Stimulated activated CD4-positive, alpha-beta T cell treated with anti-CD3 and anti-CD28 coated beads, TNF-alpha, amount 100 ng/mL, for 24 hours (primary cell): ENCODE measurements around the gene APOL1.
"Not testable (repeated sequence)": the region's sequence is repeated elsewhere in the genome, so short reads cannot be mapped to it uniquely, and the experiment has no call there.

Experiments used
- DNase-seq, 3 experiments: peaks; one replicate each; pipeline ENCODE4 v3.0.0-alpha.2; 2020; ENCODE audit warnings: low read depth in 3 of 3

The APOL1 gene, protein sequence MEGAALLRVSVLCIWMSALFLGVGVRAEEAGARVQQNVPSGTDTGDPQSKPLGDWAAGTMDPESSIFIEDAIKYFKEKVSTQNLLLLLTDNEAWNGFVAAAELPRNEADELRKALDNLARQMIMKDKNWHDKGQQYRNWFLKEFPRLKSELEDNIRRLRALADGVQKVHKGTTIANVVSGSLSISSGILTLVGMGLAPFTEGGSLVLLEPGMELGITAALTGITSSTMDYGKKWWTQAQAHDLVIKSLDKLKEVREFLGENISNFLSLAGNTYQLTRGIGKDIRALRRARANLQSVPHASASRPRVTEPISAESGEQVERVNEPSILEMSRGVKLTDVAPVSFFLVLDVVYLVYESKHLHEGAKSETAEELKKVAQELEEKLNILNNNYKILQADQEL

DNA sequence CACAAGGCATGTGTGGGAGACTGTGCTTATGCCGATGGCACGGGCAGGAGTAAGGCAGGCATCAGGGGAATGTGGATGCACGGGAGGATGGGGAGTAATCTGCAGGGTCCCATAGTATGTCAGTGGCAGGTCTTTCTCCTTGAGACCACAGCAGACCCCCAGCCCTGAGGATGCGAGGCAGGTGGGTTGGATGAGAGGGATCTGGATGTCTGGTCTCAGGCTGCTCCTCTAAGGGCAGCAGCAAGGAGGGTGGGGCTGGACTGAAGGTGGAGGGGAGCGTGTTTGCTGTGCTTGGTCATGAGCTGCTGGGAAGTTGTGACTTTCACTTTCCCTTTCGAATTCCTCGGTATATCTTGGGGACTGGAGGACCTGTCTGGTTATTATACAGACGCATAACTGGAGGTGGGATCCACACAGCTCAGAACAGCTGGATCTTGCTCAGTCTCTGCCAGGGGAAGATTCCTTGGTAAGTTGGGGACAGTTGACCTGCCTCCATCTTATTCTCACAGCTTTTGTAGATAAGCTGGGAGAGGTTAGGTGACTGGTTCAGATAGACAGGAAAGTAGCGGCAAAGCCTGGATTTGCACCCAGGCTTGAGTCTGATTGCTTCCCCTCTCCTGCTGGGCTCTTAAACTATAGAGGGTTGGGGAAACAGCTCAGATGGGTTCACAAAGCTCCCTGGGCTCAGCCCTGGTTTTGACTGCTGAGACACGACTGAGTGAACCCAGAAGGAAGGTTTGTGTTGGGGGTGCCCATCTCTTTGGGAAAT lies at the start of gene APOL1:
Gene APOL1, plus strand, starts transcription at position 380 of the 769 bp plus-strand sequence. CDS start 1,823 bp downstream, outside the sequence.
- DNase-seq, result peak in 1 of 3 experiments; percentile 47

DNA sequence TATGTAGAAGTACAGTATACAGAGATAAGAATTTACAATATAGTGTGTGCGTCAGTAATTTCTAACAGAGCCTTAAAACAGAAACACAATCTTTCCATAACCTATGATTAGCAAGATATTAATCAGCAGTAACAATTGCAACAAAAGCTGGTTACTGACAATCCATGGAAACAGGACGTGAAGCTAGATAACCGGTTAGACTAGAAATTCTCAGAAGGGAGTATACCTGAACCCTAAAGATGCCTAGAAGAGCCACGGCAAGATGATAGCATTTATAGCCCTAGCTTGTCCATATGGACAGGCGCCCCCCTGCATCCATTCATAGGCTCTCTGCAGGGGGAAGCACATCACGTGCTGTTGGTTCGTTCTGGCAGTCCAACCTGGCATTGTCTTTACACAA lies 49.5 kb upstream of the APOL1 start:
- DNase-seq, result not testable (repeated sequence)

DNA sequence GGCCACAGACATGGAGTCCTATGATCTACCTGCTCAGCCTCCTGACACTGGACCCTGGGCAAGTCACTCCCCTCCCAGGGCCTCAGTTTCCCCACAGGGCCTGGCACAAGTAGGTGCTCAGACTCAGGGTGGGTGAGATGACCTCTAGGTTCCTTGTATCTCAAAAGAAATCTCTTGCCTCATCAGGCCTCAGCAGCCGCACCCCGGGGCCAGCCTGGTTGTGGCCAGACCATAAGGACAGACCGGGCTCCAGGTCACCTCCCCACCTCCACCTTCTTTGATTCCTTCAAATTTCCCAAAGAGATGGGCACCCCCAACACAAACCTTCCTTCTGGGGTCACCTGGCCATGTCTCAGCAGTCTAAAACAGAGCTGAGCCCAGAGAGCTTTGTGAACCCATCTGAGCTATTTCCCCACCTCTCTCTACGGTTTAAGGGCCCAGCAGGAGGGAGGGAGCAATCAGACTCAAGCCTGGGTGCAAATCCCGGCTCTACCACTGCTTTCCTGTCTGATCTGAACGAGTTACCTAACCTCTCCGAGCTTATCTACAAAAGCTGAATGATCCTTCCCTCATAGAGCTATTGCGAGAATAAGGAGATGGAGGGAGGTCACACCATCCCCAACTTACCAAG lies 48.8 kb upstream of the APOL1 start:
- no peak for DNase-seq

DNA sequence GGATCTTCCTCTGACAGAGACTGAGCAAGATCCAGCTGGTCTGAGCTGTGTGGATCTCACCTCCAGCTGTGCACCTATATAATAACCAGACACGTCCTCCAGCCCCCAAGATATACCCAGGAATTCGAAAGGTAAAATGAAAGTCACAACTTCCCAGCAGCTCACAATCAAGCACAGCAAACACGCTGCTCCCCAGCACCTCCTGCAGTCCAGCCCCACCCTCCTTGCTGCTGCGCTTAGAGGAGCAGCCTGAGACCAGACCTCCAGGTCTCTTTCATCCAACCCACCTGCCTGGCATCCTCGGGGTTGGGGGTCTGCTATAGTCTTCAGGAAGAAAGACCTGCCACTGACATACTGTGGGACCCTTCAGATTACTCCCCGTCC lies 48.3 kb upstream of the APOL1 start:
- DNase-seq, result no peak

DNA sequence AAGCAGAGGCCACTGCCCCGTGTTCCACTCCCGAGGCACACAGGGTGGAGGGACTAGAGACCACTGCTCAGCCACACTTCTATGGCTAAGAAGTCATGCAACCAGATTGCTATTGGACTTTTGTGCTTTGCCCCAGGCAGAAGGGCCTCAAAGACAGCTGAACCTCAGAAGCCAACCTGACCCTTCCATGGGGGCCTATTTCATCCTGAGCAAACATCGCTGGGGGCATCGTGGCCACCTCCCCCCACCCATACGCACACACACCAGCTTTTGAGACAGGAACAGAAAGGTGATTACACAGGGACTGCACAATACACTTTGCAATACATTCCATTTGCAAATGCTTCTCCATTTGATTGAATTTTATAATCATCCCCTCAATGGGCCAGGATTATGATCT lies 47.4 kb upstream of the APOL1 start:
- DNase-seq, result not testable (repeated sequence)

DNA sequence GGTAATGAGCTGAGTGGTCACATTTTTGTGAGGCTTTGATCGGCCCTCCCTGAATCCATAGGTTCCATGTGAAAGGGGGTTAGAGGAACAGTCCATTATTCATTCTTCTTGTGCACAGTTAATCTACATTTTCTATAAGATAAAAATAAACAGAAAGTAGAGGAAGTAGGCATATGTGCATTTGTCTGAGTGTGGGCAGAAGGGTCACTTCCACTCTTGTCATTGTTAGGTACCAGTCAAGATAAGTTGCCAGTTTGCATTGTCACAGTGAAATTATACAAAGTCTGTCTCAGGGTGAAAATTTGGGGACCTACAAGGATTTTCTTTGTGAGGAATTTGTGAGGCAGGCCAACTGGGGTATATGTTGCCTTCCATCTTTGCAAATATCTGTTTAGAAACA lies 46.7 kb upstream of the APOL1 start:
- DNase-seq, result no peak

DNA sequence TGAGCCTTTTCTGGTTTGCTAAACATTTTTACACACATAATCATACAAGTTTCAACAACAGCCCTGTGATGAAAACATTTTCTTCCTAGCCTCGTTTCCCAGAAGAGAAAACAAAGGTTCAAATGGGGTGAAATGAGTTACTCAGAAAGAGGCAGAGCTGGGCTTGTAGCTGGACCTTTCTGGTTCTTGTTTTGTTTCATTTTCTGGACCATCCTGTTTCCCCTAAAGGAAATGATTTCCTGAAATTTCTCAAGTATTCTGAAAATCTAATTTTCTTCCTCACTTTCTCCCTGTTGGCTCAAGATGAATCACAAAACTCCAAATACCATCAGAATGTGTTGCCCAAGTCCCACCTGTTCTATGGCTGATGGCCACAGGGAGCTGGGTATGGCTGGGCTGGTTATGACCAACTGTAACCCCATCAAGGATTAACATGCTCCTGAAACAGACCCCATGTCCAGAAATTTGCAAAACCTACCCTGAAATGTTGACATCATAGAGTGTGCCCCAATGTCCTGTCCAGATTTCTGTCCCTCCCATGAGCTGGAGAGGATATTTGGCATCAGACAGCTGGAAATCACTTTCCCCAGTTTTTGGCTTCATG lies 44.7 kb upstream of the APOL1 start:
- DNase-seq, result no peak

DNA sequence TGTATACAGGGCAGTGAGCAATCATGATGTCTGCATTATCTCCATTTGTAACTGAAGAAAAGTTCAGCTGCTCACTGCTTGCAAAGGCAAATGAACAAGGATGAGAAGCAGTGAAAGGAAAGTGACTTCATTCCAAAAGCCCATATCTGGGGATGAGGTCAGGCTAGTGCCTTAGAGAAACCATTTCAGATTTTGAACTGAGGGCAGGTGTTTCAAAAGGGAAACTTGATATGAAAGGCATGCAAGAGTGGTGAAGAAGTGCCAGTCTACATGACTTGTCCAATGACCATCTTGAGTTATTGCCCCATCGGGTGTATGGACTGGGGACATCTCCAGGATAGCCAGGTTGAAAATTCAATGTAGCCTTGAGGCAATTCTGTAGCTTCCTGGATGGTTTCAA lies 44.0 kb upstream of the APOL1 start:
- DNase-seq, result no peak

DNA sequence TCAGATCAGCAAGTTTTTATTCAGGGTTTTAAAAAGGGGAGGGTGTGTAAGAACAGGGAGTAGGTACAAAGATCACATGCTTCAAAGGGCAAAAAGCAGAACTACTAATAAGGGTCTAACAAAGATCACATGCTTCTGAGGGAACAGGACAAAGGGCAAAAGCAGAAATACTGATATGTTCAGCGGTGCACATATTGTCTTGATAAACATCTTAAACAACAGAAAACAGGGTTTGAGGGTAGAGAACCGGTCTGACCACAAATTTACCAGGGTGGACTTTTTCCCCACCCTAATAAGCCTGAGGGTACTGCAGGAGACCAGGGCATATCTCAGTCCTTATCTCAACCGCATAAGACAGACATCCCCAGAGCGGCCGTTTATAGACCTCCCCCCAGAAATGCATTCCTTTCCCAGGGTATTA lies 43.4 kb upstream of the APOL1 start:
- not testable (repeated sequence) for DNase-seq

DNA sequence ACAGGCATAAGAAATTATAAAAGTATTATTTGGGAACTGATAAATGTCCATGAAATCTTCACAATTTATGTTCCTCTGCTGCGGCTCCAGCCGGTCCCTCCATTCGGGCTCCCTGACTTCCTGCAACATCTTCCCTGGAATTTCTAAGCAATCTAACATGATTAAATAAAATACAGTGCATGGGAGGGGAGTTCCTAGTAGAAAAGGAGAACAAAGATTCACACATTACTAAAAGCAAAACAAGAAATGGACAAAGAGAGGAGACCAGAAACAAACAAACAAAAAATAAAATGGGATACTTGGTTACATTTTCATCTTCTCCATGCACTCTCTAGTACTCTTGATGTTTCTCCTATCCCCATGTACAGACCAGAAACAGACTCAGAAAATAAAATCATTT lies 42.7 kb upstream of the APOL1 start:
- DNase-seq, result no peak

DNA sequence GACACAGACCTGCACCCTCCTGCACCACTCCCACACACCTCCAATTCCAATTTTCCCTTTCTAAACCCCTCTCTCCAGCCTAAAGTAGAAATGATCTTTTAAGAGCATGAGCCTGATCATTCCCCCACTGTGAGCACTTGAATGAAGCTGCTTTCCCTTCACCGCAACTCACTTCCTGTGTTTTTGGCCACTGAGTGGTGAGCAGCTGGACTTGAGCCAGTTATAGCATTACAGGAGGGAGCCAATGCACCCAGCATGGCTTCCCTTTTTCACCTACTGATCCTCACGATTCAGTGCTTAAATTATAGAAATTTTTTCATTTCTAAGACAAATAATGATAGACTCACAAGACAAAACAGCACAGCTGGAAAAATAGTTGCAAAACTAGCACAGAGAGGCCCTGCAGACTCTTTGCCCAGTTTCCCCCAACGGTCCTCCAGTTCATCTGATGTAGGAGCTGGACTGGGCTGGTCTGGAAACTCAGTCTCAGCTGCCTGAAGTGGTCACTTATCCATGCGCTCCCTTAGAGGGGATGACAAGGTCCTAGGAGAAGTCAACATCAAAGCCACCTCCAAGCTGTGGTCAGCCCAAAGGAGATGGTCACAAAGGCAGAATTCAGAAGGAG lies 41.6 kb upstream of the APOL1 start:
- DNase-seq, result no peak

DNA sequence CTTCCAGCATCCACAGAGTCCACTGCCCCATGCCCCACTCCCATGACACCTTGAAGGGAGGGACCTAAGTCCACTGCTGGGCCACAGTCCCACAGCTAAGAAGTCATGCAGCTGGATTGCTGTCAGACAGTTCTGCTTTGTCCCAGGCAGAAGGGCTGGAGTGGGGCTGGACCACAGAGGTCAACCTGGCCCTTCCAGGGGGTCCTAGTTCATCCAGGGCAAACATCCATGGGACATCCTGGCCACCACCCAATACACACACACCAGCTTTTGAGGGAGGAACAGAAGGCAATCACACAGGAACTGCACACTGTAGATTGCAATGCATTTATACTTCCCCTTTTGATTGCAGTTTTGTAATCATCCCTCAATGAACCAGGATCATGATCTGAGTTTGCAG lies 40.0 kb upstream of the APOL1 start:
- no peak for DNase-seq

DNA sequence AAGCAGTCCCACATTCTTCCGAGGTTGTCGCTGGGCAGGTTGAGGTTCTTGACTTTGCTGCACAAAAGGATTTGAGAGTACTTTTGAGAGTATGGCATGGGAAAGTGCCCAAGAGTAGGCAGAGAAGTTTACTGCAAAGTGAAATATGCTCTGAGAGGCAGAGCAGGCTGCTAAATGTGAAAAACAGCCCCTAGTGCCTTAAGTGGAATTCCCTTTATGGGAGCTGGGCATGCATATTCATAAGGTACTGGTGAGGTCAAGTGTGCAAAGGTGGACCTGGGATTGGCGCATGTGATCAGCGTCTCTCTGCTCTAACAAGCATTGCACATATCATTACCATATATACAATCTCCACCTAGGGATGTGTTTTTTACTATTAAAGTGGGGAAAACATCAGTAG lies 39.3 kb upstream of the APOL1 start:
- DNase-seq, result no peak

DNA sequence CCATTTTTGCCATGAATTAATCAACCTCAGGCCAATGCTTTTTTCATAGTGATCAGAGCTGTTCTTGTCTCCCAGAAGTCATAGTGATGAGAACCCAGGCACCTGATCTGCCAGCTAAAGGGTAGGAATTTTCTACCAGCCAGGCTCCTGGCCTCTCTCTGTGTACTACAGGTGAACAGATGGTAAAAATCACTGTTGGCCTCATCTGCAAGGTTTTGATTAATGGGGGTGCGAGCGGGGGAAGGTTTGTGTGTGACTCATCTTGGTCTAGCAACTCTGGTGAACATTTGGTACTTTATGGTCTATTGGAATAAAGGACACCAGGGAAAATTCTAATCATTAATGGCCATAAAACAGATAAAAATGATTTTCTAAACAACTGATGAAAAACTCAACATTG lies 37.0 kb upstream of the APOL1 start:
- no peak for DNase-seq

DNA sequence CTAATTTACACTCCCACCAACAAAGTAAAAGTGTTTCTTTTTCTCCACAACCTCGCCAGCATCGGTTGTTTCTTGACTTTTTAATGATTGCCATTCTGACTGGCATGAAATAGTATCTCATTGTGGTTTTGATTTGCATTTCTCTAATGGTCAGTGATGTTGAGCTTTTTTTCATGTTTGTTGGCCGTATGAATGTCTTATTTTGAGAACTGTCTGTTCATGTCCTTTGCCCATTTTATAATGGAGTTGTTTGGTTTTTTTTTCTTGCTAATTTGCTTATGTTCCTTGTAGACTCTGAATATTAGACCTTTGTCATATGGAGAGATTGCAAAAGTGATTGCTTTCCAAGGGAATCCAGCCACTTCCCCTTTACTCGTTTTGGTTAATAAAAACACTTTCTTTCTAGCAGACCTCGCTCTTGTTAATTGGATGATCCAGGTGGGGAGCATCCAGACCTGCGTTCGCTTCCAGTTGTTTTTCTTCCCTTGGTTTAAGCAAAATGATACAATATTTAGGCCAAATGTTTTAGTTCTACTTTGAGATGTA lies 34.2 kb upstream of the APOL1 start:
- DNase-seq, result no peak

DNA sequence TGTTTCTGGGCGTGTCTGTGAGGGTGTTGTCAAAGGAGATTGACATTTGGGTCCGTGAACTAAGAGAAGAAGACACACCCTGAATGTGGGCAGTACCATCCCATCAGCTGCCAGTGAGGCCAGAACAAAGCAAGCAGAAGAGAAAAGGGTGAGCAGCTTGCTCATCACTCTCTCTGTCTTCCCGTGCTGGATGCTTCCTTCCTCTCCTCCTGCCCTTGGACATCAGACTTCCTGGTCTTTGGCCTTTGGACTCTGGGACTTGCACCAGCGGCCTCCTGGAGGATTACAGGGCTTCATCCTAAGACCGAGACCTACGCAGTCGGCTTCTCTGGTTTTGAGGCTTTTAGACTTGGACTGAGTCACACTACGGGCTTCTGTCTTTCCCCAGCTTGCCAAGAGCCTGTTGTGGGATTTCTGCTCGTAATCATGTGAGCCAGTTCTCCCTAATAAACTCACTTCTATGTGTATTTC lies 32.4 kb upstream of the APOL1 start:
- DNase-seq, result no peak

DNA sequence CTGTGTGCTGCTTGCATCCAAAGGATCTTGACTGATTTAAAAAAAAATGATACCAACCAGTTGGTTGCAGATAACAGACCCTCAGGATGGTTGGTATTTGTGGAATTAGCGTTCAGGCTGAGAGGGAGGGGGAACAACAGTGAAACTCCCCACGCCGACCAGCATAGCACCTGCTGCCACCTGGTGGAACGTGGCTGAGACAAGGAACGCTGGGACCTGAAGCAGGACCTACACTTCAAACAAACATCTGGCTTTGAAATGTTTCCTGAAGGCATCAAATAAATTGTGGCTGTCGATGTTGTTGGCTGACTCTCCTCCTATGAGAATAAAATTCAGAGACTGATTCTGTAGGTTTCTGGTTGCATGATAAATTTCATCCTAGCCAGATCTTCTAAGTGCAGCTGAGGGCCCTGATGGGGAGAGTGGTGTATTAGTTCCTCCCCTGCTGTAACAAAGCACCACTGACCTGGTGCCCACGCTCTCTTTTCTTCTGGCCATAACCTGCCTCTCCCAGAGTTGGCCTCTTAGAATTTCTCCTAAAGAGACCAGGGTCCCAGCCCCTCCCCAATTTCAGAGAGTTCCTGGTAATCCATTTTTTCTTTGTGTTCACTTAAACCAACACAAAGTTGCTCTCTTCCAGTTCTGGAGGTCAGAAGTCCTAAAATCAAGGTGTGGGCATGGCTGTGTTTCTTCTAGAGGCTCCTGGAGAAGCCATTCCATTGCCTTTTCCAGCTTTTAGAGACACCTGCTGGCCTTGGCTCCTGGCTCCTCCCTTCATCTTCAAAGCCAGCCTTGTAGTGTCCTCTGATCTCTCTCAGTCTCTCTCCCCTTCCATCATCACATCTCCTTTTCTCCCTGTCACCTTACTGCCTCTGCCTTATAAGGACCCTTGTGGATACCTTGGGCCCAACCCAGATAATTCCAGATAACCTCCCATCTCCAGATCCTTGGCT lies 30.9 kb upstream of the APOL1 start:
- DNase-seq, result peak in 2 of 3 experiments; percentile 5 to 41

DNA sequence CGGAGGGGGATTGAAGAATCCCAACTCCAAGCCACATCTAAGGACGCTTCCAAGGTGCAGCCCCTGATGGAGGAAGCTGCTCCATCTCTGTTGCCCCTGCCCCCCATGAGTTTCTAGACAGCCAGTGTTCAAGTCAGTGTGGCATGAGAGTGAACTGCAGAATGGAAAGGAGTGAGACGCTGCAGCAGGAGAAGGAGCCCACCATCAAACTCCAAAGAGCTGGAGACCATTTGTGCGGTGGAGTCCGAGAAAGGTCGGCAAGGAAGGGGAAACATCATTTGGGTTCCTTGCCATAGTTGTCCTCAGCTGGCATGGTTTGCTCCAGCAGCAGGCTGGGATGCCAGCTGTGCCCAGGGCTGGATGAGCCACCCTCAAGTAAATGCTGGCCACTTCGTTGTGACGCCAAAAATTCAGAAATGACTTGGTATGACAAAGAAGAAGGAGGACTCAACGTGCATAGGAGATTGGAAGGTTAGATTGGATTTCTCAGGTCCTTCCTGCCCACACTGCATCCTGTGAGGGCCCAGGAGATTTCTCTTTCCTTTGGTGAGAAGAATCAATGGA lies 30.0 kb upstream of the APOL1 start:
- no peak for DNase-seq

DNA sequence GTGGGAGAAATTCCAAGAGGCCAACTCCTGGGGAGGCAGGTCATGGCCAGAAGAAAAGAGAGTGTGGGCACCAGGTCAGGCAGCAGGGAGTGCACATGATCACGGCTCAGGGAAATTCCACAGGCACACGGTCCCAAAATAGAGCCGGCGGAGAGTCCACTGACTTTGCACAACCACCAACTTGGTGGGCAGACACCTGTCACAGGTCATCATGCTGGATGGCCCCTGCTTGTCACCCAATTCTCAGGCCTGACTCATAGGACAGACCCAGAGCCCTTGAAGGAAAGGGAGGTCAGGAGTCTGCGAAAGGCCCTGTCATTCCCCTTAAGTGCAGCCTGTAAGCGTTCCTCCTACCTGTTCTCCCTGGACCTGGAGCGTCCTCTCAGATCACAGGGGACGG lies 29.4 kb upstream of the APOL1 start:
- no peak for DNase-seq

DNA sequence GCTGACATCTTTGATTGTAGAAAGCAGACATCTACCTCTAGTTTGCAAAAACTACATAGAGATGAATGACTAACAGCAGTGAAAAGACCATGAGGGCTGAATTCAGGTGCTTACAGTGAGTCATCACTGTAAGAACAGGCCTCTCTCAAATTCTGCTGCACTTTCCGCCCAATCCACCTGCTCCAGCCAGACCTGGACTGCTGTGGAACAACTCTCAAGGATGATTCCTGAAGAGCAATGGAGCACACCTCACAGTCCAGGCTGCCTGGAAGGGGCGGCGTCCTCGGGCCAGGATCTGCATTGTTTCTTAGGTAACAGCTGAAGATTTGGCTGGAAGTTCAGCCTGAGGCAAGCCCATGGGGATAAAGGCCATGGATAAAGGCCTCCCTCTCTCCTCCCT lies 28.7 kb upstream of the APOL1 start:
- no peak for DNase-seq
